ENCODE data around the gene SLC35G1.

The SLC35G1 gene

DNA sequence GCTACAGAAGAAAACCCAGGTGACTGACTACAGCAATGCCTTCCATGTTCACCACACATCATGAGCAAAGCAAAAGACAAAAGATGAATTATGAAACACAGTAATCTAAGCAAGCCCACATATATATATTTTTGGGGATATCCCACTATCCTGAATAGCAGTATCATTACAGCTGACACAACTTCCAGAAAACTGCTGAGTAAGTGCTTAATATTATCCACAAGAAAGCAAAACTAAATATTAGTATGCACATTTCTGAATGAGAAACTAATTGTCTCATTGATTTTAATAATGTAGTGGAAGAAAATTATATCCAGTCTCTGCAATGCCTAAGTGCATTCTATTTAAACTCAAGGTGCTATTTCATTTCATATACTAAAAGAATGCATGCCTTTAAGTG, 14.5 kb upstream of the SLC35G1 start:
- TF ChIP-seq, protein P1, sequence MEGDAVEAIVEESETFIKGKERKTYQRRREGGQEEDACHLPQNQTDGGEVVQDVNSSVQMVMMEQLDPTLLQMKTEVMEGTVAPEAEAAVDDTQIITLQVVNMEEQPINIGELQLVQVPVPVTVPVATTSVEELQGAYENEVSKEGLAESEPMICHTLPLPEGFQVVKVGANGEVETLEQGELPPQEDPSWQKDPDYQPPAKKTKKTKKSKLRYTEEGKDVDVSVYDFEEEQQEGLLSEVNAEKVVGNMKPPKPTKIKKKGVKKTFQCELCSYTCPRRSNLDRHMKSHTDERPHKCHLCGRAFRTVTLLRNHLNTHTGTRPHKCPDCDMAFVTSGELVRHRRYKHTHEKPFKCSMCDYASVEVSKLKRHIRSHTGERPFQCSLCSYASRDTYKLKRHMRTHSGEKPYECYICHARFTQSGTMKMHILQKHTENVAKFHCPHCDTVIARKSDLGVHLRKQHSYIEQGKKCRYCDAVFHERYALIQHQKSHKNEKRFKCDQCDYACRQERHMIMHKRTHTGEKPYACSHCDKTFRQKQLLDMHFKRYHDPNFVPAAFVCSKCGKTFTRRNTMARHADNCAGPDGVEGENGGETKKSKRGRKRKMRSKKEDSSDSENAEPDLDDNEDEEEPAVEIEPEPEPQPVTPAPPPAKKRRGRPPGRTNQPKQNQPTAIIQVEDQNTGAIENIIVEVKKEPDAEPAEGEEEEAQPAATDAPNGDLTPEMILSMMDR (conservative IDR thresholded peaks at IDR 0.05; ENCODE audit: low read depth, low read length) = no peak
- DNase-seq (ENCODE audit: low read depth) = no peak
- no peak overlapping the region for H3K4me3 ChIP-seq (ENCODE audit: low read depth, low read length)

GRCh38 chr10:93894516-93895378, 969 bp downstream of the SLC35G1 start:
- TF ChIP-seq, protein P1 (conservative IDR thresholded peaks at IDR 0.05; ENCODE audit: low read depth, low read length) = no peak
- peak overlapping the region; percentile 84 for H3K4me3 ChIP-seq (ENCODE audit: low read depth, low read length)
- peak; percentile 28 for DNase-seq (ENCODE audit: low read depth)

DNA sequence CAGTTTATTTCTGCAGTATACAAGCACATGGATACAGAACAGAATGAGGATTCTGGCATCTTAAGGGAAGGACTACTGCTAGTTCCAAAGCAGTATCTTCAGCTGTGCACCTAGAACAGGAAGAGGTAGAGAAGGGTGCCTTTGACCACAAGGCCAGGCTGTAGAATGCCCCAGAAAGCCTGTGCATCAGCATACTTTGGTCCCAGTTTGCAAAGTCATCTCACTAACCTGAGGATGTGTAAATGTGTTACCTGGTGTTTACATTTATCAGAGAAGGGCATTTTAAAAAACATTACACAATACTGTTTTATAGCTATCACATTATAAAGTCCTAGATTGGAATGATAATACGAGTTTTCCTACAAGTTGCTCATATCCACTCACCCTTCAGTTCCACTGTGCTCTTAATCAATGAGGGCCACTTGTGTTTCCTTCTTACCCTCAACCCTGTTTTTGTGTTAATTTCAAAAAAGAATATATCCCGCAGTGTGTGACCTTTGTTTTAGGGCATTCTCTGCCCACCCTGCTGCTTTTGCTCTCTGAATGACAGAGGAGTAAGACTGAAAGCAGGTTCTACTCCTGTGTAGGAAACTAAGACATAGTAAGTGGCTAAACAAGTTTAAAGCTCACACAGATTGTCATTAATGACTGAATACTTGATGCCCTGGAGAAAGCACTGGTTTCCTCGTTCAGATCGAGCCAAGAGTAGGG, 3.4 kb downstream of the SLC35G1 start:
- TF ChIP-seq, protein P1 (conservative IDR thresholded peaks at IDR 0.05; ENCODE audit: low read depth, low read length) = no peak
- H3K4me3 ChIP-seq (ENCODE audit: low read depth, low read length) = no peak overlapping the region
- DNase-seq (ENCODE audit: low read depth) = no peak

DNA sequence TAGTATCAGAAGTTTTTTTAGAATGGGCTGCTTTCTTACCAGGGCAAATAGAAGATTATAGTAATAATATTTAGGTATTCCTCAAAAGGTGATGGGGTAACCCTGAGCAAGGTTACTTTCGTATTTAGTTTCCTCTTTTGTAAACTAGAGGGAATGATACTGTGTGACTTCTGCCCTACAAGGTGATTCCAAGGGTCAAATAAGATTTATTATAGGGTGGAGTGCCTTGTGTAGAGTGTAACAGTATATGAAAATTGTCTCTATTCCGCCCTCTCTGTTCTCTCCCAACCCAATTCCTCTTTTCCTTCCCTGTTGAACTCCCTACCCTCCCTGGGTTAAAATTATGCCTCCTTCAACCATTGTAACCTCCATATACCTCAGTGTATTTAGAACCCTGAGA, 5.3 kb downstream of the SLC35G1 start:
- no peak overlapping the region for H3K4me3 ChIP-seq (ENCODE audit: low read depth, low read length)
- DNase-seq (ENCODE audit: low read depth) = no peak
- TF ChIP-seq, protein P1 (conservative IDR thresholded peaks at IDR 0.05; ENCODE audit: low read depth, low read length) = no peak

- TF ChIP-seq, protein P1 (conservative IDR thresholded peaks at IDR 0.05; ENCODE audit: low read depth, low read length) = no peak
- DNase-seq (ENCODE audit: low read depth) = no peak
- H3K4me3 ChIP-seq (ENCODE audit: low read depth, low read length) = no peak overlapping the region
These were observed 9.3 kb downstream of the SLC35G1 start for GRCh38 chr10:93903051-93903450.

DNA sequence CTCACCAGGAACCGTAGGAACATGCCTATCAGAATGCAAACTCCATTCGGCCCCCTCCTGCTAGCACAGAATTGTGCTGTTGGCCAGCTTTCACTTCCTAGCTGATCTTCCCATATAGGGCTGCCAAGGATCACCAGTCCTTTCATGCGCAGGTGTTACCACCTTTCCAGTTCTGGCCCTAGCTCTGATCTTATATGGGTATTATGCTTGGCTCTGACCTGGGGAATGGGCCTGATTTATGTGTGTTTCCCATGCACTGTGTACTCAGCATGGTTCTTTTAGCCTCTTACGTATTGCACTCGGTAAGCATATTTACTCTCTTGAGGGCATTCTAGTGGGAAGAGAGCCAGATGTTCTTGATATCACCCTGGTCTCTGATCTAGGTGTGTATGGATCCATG, 11.1 kb downstream of the SLC35G1 start:
- DNase-seq (ENCODE audit: low read depth) = no peak
- no peak overlapping the region for H3K4me3 ChIP-seq (ENCODE audit: low read depth, low read length)
- TF ChIP-seq, protein P1 (conservative IDR thresholded peaks at IDR 0.05; ENCODE audit: low read depth, low read length) = no peak

Measured in choroid plexus epithelial cell (primary cell).